NT2/D1 (cell line): ENCODE data around the gene KMT2C.

ENCODE experiments used
- YY1 ChIP-seq: IDR thresholded peaks from 2 replicates; pipeline ENCODE4 v1.6.1; 2011; ENCODE audit not compliant: insufficient read length, insufficient read depth
- ZNF274 ChIP-seq: IDR thresholded peaks from 2 replicates; pipeline ENCODE4 v1.6.1; 2011; ENCODE audit warnings: mild to moderate bottlenecking, low read depth, low read length

DNA sequence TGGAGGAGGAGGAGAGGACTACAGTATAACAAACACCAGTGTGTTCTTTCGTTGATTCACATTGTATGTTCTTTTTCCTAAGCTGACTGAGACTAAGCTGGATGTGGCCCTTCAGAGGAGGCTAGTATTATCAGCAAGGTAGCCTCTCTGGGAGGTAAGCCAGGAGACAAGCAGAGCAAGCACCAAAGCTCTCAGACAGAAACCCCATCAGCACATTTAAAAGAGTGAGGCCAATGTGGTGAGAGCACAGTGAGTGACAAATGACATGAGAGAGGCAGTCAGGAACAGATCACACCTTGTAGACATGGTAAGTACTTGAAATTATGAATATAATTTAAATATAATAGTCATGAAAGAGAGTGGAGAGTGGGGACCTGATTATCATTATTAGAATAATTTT lies 107.6 kb downstream of the KMT2C start:
- no peak for TF ChIP-seq ZNF274
- no peak for TF ChIP-seq YY1
